Hematopoietic multipotent progenitor cell treated with erythropoietin and hydrocortisone succinate and interleukin-3 and kit ligand, for 4 days (in vitro differentiated cells): ENCODE data around the gene FOXP1.

Experiments used
- DNase-seq: peaks from one replicate; pipeline ENCODE4 v3.0.0-alpha.2; 2015

The FOXP1 gene

DNA sequence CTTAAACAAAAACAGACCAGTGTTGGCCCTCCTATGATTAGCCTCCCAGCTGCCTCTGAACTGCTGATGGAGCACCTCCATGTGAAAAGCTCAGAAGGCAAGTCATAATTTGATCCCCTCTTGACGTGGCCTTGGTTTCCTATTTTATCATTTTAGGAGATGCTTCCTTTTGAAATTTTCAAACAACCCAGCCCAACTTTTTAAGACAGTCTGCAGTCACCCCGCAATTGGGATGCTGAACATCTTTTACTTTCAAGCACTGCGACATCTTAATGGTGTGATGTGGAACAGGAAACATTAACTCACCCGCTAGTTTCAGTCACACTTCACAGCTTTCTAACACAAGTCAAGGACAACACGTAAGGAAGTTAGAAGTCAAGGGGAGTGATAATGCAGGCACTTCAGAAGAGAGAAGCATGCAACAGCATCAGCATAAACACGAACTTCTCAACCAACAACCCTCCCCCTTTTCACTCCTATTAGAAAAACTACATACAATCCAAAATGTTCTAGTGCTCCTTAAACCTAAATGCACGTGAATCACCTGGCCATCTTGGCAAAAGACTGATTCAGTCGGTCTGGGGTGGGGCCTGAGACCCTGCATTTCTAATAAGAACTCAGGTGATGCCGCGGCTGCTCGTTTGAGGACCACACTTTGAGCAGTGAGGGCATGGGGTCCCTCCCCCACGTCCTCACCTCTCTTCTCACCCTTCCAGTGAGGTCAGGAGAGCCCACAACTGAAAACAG lies 161.5 kb downstream of the FOXP1 start:
- DNase-seq: peak; percentile 28

GRCh38 chr3:71421475-71421819 lies 162.1 kb downstream of the FOXP1 start:
- DNase-seq: no peak

DNA sequence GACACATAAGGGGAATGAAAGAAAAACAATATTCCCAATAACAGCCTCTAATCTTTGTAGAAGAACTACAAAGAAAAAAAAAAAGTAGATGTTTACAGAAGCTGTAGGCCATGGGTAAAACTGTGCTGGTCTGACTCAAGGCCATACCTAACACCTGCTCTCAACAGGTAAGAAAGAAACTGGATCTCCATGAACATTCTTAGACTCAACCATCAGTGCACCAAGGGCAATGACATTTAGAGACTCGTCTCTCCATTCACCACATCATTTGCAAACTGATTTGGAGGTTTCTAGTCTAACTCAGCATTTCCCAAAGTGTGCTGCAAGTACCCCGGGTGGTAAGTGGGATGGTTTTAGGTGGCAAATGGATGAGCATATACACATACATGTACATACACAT lies 164.2 kb downstream of the FOXP1 start:
- DNase-seq: no peak

- DNase-seq: no peak
Measured at GRCh38 chr3:71417791-71418190, 165.7 kb downstream of the FOXP1 start.

GRCh38 chr3:71416876-71417275 lies 166.7 kb downstream of the FOXP1 start:
- DNase-seq: peak; percentile 77

DNA sequence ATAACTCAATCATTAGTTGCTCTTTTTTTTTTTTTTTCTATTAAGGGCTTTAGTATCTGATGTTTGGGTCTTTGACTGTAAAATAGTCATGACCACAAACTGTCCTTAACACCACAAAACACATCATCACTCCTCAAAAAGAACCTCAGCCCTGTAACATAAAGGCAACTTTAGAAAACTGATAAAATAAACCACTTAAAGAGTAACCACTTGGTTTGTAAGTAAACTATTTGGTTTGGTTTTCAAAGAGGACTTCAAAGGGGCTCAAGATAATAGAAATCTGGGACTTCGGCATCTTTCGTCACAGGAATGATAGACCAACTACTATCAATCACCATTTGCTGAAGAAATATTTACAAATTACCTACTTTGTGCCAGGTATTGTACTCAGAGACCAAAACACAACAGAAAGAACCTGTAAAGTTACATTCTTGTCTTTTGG lies 167.8 kb downstream of the FOXP1 start:
- DNase-seq: peak; percentile 85

GRCh38 chr3:71414189-71414927 lies 169.2 kb downstream of the FOXP1 start:
- no peak for DNase-seq

DNA sequence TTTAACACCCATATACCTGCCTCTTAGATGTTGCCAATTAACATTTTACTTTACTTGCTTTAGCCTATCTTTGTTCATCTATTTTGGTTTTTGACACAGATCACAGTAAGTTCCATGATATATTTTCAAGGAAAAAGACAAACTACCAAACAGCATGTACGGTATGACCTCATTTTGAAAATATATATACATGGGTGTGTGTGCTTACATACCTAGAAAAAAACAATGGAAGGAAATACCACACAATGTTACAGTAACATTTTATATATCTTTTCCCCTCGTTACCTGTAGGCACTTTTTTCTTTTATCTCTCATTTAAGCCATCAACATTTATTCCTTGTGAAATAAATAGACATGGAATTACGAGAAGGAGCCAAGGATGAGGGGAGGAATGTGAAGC lies 170.0 kb downstream of the FOXP1 start:
- DNase-seq: no peak

DNA sequence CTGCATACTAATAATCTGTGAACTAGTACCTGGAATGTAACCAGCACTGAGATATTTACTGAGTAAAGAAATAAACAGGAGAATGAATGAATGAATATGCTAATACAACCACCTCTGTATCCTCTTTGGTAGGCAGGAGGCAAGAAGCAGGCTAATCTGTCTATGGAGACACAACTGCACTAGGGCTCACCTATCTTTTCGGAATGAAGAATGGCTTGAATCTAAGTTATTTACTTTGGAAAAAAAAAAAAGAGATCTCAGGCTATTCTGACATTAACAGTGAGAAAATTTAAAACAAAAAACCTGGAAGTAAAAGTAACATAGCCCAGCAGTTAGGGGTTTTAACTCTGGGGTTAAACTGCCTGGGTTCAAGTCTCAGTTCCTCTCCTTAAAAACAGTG lies 174.2 kb downstream of the FOXP1 start:
- DNase-seq: no peak

DNA sequence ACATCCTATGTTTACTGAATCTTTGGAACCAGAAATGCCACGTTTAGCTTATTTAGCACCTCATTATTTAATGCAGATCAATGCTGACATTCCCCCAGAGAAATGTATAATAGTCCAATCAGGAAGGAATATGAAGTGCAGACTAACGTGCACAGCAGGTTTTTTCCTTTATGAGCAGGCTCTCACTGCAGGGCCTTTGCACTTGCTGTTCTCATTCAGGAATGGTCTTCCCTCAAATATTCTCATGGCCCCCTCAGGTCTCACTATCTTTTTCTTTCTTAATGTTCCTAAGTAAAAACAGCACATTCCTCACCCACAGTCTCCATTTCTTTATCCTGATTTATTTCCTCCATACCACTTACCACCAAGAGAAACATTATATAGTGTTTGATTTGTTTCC lies 174.6 kb downstream of the FOXP1 start:
- no peak for DNase-seq

DNA sequence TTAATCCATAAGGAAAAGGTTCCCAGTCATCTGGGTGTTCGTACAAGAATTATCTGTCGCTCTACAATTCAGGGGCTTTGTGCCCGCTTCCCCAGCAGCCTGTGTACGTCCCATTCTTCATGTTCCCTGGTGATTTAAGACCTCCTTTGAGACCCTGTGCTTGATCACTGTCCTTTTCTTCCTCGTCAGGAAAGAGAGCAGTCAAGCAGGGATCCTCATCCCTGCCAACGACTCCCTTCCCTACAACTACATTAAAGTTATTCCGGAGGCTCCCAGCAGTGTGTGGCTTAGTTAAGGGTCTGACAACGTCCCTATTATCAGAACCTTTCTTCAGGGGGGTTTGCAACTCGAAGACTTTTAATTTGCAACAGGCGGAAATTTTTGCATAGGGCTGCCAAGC lies 175.7 kb downstream of the FOXP1 start:
- no peak for DNase-seq

DNA sequence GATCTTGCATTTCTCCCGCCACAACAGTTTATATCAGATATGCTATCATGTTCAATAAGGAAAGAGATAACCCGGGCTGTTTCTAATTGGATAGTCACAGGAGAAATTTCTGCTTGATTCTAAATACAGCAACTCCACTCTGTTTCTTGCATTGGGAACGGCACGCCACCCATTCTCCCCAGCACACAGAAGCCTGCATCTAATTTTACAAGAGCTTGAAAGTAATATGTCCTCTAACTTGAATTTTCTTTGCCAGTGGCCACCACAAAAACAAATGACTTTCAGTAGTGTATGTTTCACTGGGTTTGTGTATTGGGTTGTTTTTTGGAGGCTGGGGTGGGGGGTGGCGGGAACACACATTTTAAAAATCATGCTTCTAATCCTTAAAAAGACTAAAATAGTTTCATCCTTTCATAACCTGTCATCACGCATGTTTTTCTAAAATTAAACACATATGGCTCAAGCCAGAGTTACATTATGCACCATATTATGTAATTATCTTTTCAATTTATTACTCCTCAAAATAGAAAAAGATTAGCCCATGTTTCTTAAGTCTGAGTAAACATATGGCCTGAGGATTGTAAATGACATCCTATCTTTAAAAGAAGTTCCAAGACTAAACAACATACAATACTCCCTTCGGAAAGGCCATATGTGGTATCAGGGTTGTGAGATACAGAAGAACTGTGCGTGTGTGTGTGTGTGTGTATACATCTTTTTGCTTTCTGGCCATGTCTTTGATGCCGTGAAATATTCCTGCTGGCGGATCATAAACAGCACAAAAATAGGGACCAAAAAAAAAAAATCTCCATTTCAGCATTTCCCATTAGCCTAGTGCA lies 176.3 kb downstream of the FOXP1 start:
- no peak for DNase-seq

DNA sequence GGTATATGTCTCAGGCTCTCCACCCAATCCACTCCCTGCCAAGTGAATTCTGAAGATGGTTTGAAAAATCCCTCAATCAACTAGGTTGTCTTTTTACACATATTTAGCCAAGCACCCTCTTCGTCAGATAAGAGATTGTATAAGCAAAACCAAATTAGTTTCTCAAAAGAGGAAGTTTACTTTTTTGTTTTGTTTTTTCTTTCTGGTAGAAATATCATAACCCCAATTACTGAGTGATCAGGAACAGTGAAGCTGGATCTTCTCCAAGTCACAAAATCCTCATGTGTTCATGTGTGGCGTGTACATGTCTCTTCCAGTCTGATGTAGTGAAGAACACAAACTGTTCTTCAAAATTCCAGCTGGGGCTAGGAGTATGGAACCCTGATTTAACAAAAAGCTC lies 180.6 kb downstream of the FOXP1 start:
- peak; percentile 63 for DNase-seq

DNA sequence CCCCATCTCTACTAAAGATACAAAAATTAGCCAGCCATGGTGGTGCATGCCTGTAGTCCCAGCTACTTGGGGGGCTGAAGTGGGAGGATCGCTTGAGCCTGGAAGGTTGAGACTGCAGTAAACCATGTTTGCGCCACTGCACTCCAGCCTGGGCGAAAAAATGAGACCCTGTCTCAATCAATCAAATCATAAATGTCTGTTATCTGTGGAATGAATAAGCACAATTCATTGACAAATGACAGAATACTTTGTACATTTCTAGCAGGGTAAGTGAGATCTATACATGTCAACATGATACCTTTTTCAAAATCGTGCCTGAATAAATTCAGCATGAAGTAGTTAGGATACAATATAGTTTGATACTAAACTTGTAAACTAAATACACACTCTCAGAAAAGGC lies 181.2 kb downstream of the FOXP1 start:
- no peak for DNase-seq

DNA sequence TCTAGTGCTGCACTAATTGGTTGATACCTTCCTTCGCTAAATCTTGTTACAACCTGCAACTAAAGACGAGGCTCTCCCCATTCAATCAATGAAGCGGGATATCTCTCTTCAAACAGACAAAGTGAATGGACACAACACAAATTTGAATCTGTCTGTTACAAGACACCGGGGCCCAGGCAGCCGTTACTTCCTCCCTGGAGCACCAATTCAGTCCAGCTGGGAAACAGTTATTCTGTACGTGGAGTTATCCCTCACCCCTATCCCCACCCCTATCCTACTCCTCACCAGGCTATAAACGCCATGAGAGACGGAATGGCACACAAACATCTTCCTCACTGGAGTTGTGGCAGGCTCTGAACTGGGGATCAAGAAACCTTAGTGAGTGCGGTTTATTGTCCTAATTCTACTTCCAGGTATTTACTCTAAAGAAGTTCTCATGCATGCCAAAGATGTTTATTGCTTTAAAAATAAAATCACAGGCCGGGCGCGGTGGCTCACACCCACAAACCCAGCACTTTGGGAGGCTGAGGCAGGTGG lies 181.8 kb downstream of the FOXP1 start:
- no peak for DNase-seq

GRCh38 chr3:71400986-71401451 lies 182.5 kb downstream of the FOXP1 start:
- peak; percentile 76 for DNase-seq

DNA sequence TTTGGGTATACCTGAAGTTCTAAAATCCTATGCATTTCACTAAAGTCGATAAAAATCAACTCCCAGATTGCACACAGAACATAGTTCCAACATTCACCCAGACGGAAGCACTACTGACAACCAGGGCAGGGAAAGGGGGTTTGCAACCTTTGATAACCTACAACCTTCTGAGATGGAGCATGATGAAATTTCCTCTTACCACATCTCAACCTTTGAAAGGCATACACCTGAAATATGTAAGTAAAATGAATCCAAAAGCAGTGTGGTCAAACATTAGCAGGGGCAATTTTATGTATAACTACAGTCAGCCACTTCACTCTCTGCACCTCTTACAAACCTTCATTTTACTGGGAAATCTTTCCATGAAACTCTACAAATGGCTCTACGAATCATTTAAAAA lies 184.1 kb downstream of the FOXP1 start:
- DNase-seq: no peak

DNA sequence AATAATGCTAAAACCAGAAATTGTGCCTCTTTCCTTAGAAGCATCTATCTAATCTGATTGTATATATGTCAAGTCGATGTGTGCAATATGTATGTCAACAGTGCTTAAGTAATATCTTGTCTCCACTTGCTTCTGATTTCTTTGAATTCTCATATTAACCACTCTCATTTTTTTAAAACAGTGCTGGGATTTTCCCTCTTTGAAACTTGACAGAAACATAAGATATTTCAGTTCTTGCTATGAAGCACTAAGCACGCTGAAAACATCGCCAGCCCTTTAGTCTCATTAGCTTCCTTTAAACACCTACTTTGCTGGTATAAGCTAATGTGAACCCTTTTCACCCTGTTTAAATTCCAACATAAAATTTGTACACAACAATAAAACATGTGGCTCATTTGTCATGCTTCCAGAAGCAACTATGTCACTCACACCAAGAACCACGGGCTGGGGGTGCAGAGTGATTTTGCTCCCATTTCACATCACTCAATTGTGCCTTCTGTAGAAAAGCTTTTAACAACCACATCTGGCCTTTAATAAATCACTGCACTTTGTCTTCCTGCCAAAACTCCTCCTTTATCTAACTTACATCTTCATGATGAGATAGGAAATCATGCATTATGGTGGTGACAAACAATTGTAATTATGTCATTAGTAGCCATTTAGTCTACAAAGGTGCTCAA lies 185.2 kb downstream of the FOXP1 start:
- no peak for DNase-seq

GRCh38 chr3:71397726-71398125 lies 185.8 kb downstream of the FOXP1 start:
- DNase-seq: no peak

- DNase-seq: peak; percentile 74
Measured at GRCh38 chr3:71397046-71397445, 186.5 kb downstream of the FOXP1 start.

GRCh38 chr3:71395927-71396695 lies 187.4 kb downstream of the FOXP1 start:
- no peak for DNase-seq

DNA sequence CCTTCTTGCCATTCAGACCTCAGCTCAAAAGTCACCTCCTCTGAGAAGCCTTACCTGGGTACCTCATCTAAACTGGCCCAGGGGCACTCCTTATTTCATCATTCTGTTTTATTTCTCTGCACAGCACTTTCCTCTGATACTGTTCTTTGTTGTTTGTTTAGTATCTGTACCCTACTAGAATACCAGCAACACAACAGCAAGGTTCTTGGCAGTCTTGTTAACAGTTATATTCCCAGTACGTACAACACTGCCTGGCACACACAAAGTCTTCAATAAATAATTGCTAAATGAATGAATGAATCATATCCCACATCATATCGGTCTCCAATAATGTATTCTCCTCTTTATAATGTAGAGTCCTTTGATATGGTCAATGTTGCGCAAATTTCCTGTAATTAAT lies 188.1 kb downstream of the FOXP1 start:
- no peak for DNase-seq
